ENCODE measurements around the gene NDOR1.
A peak's percentile ranks its signal among the peaks of the same experiment; 100 is the strongest.

The NDOR1 gene

GRCh38 chr9:137168573-137168903, 37.0 kb upstream of the NDOR1 start:
- Histone ChIP-seq H3K14ac (ENCODE audit: low read length) (peak overlapping the region; percentile 71), H2AK5ac (ENCODE audit: low read depth, low read length) (no peak overlapping the region), H2BK5ac (ENCODE audit: low read length) (no peak overlapping the region), H2AFZ (ENCODE audit: low read length) (peak overlapping the region; percentile 91), H3K79me1 (ENCODE audit: low read depth, low read length) (peaks cover 2% of the 10 kb centered on the region), H3K27me3 (ENCODE audit: control insufficient read depth in 3 of 3, insufficient read depth in 3 of 3, low read depth in 1 of 3, low read length in 3 of 3) (peaks cover 22 to 91% (median 80%) of the 10 kb centered on the region in 3 experiments), H3K4ac (ENCODE audit: low read length) (no peak overlapping the region), H3K9me3 (replicated peaks in 1 of 2; ENCODE audit: control insufficient read depth in 2 of 2, insufficient read depth in 1 of 2, low read depth in 1 of 2, low read length in 2 of 2) (peaks cover 0 to 2% of the 10 kb centered on the region in 2 donors), H3K36me3 (replicated peaks in 1 of 2; ENCODE audit: control insufficient read depth in 2 of 2, insufficient read depth in 2 of 2, low read length in 2 of 2) (no peaks in the 10 kb centered on the region), H3K23ac (ENCODE audit: low read depth, low read length, poor library complexity) (peak overlapping the region; percentile 65), H3K4me2 (ENCODE audit: insufficient read depth, low read length, poor library complexity, severe bottlenecking) (peak overlapping the region; percentile 89), H2BK12ac (ENCODE audit: low read length) (no peak overlapping the region), H3K4me3 (ENCODE audit: low read length in 2 of 2) (peak overlapping the region; percentile 51 to 80), H2BK120ac (ENCODE audit: low read depth, low read length) (no peak overlapping the region), H4K8ac (ENCODE audit: low read depth, low read length) (no peak overlapping the region), H3K4me1 (ENCODE audit: control insufficient read depth in 2 of 2, insufficient read depth in 1 of 2, low read depth in 1 of 2, low read length in 2 of 2) (peaks cover 7 to 22% of the 10 kb centered on the region in 2 donors), H4K91ac (ENCODE audit: low read depth, low read length, poor library complexity) (no peak overlapping the region), H3K9ac (ENCODE audit: low read depth, low read length, poor library complexity) (peak overlapping the region; percentile 92), H3K18ac (ENCODE audit: low read length) (peak overlapping the region; percentile 70), H3K27ac (replicated peaks; ENCODE audit: low read length) (no peak overlapping the region), H2BK15ac (ENCODE audit: low read length) (peak overlapping the region; percentile 75)
- no CpG with 5 or more reads among the region's 36 CpGs for WGBS, 2 donors (ENCODE audit: extremely low coverage in 2 of 2, insufficient read length in 2 of 2, insufficient replicate concordance in 1 of 2)
- DNase-seq (ENCODE audit: low spot score): no peak

GRCh38 chr9:137168904-137169856, 36.3 kb upstream of the NDOR1 start:
- peaks cover 2% of the 10 kb centered on the region for H3K79me1 ChIP-seq (ENCODE audit: low read depth, low read length)
- no peaks in the 10 kb centered on the region for H3K36me3 ChIP-seq (replicated peaks in 1 of 2; ENCODE audit: control insufficient read depth in 2 of 2, insufficient read depth in 2 of 2, low read length in 2 of 2)
- H3K4me1 ChIP-seq (ENCODE audit: control insufficient read depth in 2 of 2, insufficient read depth in 1 of 2, low read depth in 1 of 2, low read length in 2 of 2): peaks cover 7 to 22% of the 10 kb centered on the region in 2 donors
- H3K4me2 ChIP-seq (ENCODE audit: insufficient read depth, low read length, poor library complexity, severe bottlenecking): peak overlapping the region; percentile 89
- no peak overlapping the region for H2BK120ac ChIP-seq (ENCODE audit: low read depth, low read length)
- peak overlapping the region; percentile 41 for H2BK12ac ChIP-seq (ENCODE audit: low read length)
- peak overlapping the region; percentile 88 for H2AK5ac ChIP-seq (ENCODE audit: low read depth, low read length)
- peaks cover 22 to 91% (median 75%) of the 10 kb centered on the region in 3 experiments for H3K27me3 ChIP-seq (ENCODE audit: control insufficient read depth in 3 of 3, insufficient read depth in 3 of 3, low read depth in 1 of 3, low read length in 3 of 3)
- peak overlapping the region; percentile 51 to 80 for H3K4me3 ChIP-seq (ENCODE audit: low read length in 2 of 2)
- H3K14ac ChIP-seq (ENCODE audit: low read length): peak overlapping the region; percentile 71
- peak overlapping the region; percentile 75 for H2BK15ac ChIP-seq (ENCODE audit: low read length)
- H2AFZ ChIP-seq (ENCODE audit: low read length): peak overlapping the region; percentile 91
- no peak overlapping the region for H4K91ac ChIP-seq (ENCODE audit: low read depth, low read length, poor library complexity)
- H3K9me3 ChIP-seq (replicated peaks in 1 of 2; ENCODE audit: control insufficient read depth in 2 of 2, insufficient read depth in 1 of 2, low read depth in 1 of 2, low read length in 2 of 2): peaks cover 0 to 2% of the 10 kb centered on the region in 2 donors
- no CpG with 5 or more reads among the region's 124 CpGs for WGBS, 2 donors (ENCODE audit: extremely low coverage in 2 of 2, insufficient read length in 2 of 2, insufficient replicate concordance in 1 of 2)
- peak overlapping the region; percentile 92 for H3K9ac ChIP-seq (ENCODE audit: low read depth, low read length, poor library complexity)
- H3K23ac ChIP-seq (ENCODE audit: low read depth, low read length, poor library complexity): peak overlapping the region; percentile 80
- no peak overlapping the region for H3K4ac ChIP-seq (ENCODE audit: low read length)
- H4K8ac ChIP-seq (ENCODE audit: low read depth, low read length): peak overlapping the region; percentile 3
- DNase-seq (ENCODE audit: low spot score): peak; percentile 68
- no peak overlapping the region for H2BK5ac ChIP-seq (ENCODE audit: low read length)
- H3K18ac ChIP-seq (ENCODE audit: low read length): peak overlapping the region; percentile 91
- H3K27ac ChIP-seq (replicated peaks; ENCODE audit: low read length): no peak overlapping the region

- Histone ChIP-seq H3K9ac (ENCODE audit: low read depth, low read length, poor library complexity) (peak within 1 kb of the TSS; percentile 92), H4K8ac (ENCODE audit: low read depth, low read length) (peak within 1 kb of the TSS; percentile 3), H3K18ac (ENCODE audit: low read length) (peak within 1 kb of the TSS; percentile 91), H2BK15ac (ENCODE audit: low read length) (peak within 1 kb of the TSS; percentile 75), H2AFZ (ENCODE audit: low read length) (peak within 1 kb of the TSS; percentile 91), H3K27ac (replicated peaks; ENCODE audit: low read length) (no peak within 1 kb of the TSS), H3K9me3 (replicated peaks in 1 of 2; ENCODE audit: control insufficient read depth in 2 of 2, insufficient read depth in 1 of 2, low read depth in 1 of 2, low read length in 2 of 2) (peaks cover 0 to 2% of the 10 kb centered on the region in 2 donors), H2AK5ac (ENCODE audit: low read depth, low read length) (peak within 1 kb of the TSS; percentile 88), H3K23ac (ENCODE audit: low read depth, low read length, poor library complexity) (peak within 1 kb of the TSS; percentile 93), H3K27me3 (ENCODE audit: control insufficient read depth in 3 of 3, insufficient read depth in 3 of 3, low read depth in 1 of 3, low read length in 3 of 3) (peaks cover 22 to 84% (median 69%) of the 10 kb centered on the region in 3 experiments), H4K91ac (ENCODE audit: low read depth, low read length, poor library complexity) (no peak within 1 kb of the TSS), H3K79me1 (ENCODE audit: low read depth, low read length) (peaks cover 2% of the 10 kb centered on the region), H2BK5ac (ENCODE audit: low read length) (no peak within 1 kb of the TSS), H3K4ac (ENCODE audit: low read length) (peak within 1 kb of the TSS; percentile 37), H2BK120ac (ENCODE audit: low read depth, low read length) (no peak within 1 kb of the TSS), H3K36me3 (replicated peaks in 1 of 2; ENCODE audit: control insufficient read depth in 2 of 2, insufficient read depth in 2 of 2, low read length in 2 of 2) (no peaks in the 10 kb centered on the region), H3K4me2 (ENCODE audit: insufficient read depth, low read length, poor library complexity, severe bottlenecking) (peak within 1 kb of the TSS; percentile 89), H3K4me1 (ENCODE audit: control insufficient read depth in 2 of 2, insufficient read depth in 1 of 2, low read depth in 1 of 2, low read length in 2 of 2) (peaks cover 8 to 22% of the 10 kb centered on the region in 2 donors), H2BK12ac (ENCODE audit: low read length) (peak within 1 kb of the TSS; percentile 41), H3K14ac (ENCODE audit: low read length) (peak within 1 kb of the TSS; percentile 71), H3K4me3 (ENCODE audit: low read length in 2 of 2) (peak within 1 kb of the TSS; percentile 51 to 80)
- WGBS, 2 donors (ENCODE audit: extremely low coverage in 2 of 2, insufficient read length in 2 of 2, insufficient replicate concordance in 1 of 2): no CpG with 5 or more reads among the region's 41 CpGs
- no peak for DNase-seq (ENCODE audit: low spot score)
Observed at GRCh38 chr9:137169896-137170358, 35.6 kb upstream of the NDOR1 start, which contains the start of gene LRRC26. LRRC26 (minus strand) TSS chr9:137170051; CDS start chr9:137169943, 108 bp downstream.

Measured in neuronal stem cell (in vitro differentiated cells).